GM19238 (cell line): ENCODE data around the gene KCNJ6.
"Not testable (repeated sequence)": the region's sequence is repeated elsewhere in the genome, so short reads cannot be mapped to it uniquely, and the experiment has no call there.

ENCODE experiments used
- DNase-seq: peaks from one replicate; pipeline ENCODE4 v3.0.0; 2011; ENCODE audit warnings: low spot score; ENCODE audit not compliant: insufficient read length

KCNJ6 gene

DNA sequence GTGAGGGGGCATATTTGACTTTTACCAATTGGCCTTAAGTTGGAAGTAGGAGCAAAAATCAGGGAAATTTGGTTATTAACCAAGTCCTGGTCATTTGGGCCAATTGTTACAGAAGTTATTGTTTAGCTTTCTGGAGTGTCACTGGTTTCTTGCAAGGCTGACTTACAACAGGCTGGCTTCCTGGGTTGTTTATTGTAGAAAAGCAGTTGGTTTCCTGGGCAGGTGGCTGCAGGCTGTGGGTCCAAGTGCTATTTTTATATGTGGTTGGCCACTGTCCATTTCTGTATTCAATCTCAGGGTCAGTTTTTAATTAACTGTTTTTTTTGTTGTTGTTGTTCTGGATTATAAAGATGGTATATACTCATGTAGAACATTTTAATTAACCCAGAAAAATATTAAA is 174.1 kb downstream of the KCNJ6 start:
- DNase-seq: no peak

DNA sequence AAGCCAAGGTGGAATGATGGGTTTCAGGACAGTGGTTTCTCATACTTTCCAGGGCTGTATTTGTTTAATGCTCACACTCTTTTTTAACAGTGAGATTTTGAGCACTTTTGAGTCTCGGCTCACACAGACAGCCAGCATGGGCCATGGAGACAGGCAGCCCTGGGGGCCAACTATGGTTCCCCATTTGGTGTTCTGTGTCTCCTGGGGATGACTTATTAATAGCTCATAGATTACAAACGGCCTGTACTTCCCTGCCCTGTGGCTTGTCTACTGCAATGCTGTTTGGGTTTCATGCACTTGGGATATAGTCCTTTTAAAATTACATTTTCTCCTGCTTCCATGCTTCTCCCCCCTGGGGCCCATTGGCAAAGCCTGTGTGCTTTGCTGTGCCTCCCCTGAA is 178.3 kb downstream of the KCNJ6 start:
- no peak for DNase-seq

DNA sequence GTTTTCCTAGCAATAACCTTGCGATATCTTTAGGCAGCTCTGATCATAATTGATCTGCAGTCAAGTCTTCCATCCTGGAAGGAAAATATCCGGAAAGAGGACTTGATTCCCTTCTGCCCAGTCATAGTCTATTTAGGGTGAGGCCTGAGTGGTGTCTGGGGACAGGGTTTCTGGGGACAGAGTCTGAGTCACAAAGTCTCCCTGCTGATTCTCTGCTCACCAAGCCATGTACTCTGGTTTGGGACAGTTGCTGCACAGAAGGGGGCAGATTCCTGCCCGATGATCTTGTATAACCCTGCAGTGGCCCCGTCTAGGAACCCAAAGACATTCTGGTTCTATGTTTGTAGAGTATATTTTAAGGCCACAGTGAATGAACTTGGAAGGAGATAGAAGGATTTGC is 178.8 kb downstream of the KCNJ6 start:
- DNase-seq: no peak

DNA sequence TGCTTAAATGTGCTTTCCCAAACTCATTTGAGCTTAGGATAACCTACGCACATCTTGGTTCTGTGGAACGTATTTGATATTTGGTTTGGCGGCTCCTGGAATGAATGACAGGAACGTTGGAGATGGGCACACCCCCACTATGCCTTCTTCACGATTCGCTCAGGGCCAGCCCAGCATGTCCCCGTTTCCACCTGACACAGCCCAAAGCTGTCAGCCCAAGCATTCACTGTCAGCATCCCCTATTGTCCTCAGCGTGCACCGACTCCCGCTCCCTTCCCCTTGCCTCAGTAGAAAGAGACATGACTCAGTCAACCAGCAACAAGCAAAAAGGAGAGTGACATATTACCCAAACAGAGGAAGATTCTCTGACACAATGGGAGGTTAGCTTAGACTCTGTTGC is 181.4 kb downstream of the KCNJ6 start:
- no peak for DNase-seq

DNA sequence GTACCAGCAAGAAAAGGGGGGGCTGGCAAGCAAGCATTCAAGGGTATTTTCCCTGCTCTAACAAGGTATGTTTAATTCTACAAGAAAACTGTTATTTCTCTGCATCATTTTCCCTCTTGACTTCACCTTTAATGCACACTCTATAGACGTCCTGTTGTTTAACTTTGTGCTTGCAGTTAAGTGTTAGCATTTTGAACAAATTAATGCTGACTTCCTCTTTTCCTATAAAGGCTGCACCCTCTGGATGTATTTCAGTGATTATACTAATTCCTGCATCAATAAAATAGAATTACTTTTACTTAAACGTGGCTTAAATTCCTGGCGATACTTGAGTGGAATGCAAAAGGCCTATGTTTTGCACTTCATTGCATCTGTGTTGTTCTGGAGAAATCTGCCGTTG is 183.3 kb downstream of the KCNJ6 start:
- DNase-seq: no peak

DNA sequence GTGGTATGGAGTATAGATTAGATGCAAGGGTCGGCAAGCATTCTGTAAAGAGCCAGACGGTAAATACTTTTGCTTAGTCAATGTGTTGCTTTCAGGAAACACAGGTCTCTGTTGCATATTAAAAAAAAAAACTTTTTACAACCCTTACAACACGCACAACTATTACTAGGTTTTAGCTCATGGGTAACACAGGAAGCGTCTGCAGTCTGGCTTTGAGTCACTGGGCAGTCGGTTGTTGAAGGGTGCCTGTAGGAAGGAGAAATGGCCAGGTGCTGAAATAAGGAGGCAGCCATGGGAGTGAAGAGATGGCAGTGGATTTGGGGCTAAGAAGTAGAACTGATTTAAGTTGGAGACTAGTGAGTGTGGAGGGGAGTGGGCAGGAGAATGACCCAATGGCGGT is 192.1 kb downstream of the KCNJ6 start:
- DNase-seq: no peak

DNA sequence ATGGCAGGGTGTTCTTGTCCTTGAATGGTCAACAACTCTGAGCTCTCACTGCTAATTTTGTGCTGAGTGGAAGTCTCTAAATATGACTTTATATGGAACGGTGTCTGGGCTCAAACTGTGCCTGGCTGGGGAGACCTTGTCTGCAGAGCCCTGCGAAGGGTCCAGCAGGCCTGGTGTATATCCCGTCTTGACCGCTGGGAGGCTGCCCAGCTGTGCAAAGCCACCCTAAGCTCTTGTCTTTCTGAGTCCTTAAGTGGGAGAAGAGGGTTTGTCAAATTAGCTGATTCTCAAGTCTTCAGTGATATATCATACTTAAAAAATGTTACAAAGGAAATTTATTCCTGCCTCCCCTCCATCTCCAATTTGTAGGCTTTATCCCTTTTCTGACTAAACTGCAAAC is 198.7 kb downstream of the KCNJ6 start:
- DNase-seq: no peak

DNA sequence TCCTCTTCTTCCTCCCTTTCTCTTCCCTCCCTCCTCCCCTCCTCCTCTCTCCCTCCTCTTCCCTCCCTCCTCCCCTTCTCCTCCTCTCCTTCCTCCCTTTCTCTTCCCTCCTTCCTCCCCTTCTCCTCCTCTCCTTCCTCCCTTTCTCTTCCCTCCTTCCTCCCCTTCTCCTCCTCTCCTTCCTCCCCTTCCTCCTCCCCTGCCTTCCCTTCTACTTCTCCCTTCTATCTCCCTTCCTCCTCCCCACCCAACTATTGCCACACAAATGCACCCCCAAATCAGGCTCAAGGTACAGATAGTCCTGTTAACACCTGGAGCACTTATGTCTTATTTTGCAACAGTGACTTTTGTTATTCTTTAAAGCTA is 203.7 kb downstream of the KCNJ6 start:
- DNase-seq: not testable (repeated sequence)

DNA sequence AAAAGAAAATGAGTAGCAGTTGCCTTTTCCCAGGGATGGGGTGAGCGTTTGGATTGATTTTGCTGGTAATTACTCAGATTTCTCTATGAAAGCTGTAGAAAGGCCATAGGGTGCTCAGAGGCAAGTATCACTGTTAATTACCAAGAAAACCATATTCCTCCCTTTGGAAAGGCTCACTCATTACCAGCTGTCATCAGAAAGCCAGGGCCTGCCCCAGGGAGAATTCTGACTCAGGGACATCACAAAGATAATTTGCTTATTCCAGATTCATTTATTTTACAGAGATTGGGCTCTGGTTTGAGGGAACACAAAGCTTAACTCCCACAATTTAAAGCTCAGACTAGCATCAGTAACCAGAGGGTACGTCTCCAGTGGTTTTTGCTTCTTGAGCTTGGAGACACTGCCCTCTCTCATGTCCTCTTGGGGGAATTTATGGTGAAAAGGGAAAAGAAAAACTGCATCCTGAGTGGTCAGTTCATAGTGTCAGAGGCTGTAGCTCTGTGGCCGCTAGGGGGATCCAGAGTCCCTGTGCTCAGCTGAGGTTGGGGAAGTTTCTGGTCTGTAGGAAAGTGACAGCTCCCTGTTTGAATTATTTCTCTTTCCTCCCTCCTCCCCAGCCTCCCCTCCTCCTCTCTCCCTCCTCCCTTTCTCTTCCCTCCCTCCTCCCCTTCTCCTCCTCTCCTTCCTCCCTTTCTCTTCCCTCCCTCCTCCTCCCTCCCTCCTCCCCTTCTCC is 204.3 kb downstream of the KCNJ6 start:
- peak; percentile 41 for DNase-seq

DNA sequence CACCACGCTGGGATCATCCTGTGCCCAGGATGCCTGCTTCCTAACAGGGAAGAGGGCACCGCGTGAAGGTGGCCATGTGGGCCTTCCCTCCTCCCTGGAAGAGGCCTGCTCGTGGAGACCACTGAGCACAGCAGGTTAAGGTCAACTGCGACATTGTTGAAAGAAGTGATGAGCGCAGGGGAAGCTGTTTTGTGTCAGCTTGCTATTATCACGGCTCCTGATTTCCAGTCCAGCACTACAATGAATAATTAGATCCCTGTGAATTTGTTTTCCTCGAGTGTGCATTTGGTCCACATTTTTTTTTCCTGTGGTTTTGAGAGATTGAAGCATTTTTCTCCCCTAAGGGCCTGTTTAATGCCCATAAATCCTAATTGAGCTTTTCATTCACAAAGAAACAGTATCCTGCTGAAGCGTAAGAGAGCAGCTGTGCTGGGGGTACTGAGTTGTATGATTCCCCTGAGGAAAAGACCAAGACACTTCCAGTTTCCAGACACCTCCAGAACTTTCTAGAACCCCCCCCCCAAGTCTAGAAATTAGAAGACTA is 204.9 kb downstream of the KCNJ6 start:
- no peak for DNase-seq

DNA sequence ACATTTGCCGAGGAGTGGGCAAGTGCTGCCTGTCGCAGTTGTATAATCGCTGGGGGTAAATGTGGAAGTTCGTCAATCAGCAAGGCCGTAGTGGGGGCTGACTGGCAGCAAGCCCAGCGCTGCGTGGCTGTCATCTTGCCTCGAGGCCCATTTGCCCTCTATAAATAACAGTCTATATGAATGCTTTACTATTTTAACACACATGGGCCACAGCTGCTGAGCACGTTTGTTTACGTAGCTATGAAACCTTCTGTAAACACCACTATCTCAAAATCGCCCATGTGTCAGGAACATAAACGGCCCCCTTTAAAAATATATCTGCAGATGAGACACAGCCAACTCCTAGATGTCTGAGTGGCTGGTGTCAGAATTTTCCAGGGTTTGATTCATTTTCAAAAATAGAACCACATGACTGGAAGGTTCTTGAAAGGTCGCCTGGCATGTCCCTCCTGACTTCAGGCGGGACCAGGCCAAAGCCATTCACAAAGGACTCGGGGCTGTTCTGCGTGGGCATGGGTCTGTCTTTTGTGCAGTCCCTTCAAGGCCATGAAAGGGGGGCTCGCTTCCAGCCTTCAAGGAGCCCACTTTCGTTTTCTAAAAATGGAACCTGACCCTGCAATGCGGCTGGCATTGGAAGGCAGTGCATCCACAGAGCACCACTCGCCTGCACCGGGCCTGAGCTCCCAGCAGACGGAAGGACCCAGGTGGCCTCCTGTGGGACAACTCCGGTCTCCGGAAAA is 205.5 kb downstream of the KCNJ6 start:
- DNase-seq: no peak

DNA sequence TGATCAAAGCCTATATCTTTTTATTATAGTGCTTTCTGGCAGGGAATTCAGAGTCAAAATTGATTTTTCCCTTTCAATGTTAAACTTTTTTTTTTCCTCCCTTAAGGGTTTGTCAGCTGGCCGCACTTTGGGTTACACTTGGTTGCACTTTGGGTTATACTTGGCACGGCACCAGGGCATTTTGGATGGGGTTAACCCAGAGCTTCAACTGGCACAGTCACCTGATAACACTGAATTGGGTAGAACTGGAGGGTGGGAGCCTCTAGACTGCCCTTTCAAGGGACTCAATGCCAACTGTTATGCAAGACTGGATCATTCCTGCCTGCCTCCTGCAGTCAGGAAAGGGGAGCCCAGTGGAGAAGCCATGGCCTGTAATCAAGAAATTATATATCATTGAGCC is 211.5 kb downstream of the KCNJ6 start:
- DNase-seq: no peak

DNA sequence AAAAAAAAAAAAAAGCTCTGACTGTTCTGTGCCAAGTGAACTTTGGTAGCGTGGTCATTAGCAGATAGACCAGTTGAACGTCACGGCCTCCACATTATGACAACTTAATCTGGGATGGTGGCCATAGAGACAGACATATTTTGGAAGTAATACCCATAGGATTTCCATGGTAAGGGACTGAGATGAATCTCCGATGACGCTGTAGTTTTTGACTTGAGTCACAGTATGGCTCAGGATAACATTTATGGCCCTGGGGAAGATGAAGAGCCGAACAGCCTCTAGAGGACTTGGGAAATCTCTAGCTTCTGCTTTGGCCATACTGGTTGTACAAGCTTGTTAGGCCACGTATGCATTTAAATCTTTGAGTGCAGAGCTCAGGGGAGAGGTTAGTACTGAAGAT is 214.0 kb downstream of the KCNJ6 start:
- DNase-seq: no peak

DNA sequence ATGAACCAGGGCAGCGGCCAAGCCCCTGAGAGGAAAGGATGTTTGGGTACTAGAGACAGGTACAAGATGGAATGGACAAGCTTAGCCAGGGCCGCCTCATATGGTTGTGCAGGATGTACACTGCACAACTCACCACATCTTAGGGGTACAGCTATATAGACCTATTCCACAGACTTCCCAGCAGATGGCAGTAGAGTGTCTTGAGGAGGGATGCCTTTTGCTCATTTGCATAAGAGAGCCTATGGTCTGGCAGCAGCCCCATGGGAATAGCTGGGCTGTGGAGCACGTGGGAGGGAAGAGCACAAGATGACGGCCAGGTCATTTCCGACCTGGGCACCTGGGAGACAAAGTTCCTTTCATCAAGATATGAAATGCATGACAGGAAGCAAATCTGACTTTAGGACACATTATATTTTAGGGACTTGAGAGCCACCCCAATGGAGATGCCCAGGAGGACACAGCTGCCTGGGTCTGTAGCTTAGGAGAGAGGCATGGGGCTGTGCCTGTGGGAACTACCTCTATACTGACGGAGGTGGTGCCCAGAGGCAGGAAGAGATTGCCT is 215.5 kb downstream of the KCNJ6 start:
- peak; percentile 66 for DNase-seq

DNA sequence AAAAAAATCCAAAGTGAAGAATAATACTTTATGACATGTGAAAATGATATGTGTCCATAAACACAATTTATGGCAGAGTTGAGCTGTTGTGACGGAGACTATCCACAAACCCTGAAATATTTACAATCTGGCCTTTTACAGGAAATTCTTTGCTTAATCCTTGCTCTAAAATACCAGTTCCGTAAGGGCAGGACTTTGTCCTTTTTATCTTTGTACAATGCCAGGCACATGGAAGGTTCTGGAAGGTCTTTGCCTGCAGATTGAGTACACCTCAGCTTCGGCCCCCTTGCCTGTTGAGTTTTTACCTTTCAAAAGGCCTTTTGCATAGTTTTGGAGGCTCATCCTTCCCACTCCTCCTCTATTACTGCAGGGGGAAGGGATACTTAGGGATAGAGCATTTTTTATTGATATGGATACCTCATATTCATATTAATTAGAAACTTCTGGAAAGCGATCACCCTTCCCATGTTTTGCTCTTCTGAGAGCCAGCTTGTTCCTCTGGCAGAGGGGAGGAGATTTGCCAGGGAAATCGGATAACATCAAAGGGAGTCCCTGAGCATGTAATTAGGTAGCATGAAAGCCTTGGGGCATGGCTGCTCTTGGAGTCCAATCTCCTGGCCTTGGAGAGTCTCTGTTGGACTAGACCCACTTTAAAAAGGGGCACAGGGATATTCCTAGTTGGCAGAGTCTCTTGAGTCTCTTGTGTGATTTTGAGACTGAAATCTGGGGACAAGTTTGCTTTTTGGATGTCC is 217.1 kb downstream of the KCNJ6 start:
- no peak for DNase-seq

DNA sequence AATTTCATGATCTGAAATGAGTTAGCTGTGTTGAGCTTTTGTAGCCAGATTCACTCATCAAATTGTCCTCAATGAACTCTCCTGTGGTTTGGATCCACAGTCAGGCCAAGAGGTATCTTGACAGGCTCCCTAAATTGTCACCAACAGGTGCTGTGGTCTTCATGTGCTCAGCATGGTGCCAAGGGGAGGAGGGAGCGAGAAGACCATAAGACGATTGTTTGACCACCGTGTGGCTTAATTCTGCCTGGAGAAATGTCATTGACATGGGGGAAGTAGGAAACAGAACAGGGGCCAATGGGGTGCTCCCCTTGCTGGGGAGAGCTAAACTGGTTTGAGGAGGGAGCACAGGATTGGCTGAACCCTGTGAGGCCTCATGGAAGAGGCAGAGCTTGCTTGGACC is 219.3 kb downstream of the KCNJ6 start:
- no peak for DNase-seq

DNA sequence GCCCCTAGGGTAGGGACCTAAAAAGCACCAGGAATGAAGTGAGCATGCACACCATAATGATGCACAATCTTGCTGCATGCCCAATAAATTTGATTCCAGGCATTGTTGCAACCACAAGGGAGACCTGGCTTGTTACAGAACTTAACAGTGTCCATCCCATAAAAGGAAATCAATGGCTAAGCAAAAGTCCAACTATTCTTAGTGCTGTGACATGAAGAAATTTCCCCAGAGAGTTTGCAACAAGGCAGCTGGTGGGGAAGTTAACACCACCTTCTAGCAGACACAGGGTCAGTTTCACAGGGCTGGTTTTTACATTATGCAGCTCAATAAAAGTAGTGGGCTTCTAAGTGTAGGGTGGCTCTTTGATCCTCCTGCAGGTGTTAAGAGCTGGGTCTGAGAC is 221.1 kb downstream of the KCNJ6 start:
- no peak for DNase-seq

DNA sequence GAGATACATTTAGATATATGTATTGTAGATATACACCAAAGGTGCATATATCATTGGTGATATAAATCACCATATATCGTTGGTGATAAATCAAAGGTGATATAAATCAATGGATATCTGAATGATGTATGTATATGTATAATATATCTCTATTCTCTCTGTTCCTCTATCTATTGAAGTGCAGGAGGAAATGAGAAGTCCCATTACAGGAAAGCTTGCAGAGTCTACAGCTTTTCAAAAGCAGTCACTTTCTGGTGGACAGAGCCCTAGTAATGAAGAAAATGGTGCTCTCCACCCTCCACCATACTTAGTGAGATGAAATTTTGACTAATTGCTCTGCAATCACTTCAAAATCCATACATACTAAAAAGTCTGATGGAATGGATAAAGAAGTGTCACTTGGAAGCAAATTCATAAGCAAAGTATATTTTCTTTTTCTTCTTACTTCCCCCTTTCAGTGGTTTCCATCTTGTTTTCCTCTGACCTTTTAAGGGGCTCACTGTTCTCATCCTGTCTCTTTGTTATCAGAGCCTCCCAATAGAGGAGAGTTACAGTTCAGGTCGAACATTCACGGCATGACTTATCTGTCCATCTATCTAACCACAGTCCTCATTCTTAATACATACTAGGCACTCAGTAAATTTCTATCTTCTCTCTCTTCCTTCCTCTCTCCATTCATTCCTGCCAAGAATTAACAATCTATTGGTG is 227.2 kb downstream of the KCNJ6 start:
- no peak for DNase-seq

DNA sequence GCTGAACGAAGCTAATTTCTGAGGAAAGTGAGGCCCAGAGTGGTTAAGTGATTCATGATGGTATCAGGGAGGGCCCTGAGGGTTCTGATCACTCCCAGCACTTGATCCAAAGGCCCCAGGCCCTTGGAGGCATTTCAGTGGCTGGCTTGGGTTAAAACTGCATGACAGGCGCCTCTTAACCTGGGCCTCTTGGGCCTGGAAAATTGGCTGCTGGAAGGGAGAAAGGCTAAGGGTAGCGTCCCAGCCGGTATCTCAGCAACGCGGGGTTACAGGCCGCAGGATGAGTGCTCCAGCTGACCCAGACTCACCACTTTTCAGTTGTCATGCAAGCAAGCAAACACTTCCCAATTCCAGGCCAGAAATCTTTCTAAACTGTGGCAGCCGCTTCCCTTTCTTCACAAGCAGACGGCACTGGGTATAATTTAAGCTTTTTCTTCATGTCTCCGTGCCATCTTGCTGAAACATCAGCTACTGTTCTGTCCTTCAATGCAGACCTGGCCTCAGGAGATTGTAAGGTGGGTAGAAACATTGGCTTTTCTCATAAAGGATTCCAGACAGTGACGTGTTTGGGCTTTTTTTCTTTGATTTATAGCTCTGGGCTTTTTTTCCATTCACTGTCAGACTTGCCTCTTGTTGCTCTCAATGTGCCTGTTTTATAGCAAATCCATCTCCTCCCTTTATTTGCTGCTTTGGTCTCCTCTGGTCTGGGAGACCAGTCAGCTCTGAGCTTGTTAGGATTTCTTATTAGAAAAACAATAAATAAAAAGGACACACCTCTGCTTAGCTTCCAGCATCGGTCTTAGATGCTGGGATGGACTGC is 229.1 kb downstream of the KCNJ6 start:
- DNase-seq: no peak

DNA sequence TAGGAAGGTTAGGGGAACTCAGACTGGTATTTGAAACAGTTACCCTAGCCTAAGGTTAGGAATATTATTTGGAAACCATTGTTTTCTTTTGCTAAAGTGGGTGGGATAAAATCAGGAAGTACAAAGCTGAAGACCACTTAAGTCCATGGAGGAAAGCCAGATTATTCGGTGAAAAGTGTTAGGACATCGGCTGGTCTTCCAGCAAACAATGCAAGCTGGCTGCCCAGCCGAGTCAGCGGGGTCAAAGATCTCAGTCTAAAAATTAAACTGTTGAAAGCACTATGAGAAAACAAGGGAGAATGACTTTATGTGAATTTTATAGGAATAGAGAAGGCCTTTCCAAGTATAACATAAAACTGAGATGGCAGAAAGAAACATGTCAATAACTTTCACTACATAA is 231.7 kb downstream of the KCNJ6 start:
- DNase-seq: no peak
